H9 (cell line): Measurements from ENCODE around the gene NT5DC1. TPM values are rescaled to one million over a fixed set of nuclear protein-coding genes. Genes with fewer than 3 reads are reported as not detected.

Source experiments
- DNase-seq: peaks from one replicate; pipeline ENCODE4 v3.0.0-alpha.2; 2017
- H2AFZ ChIP-seq: one replicate; pipeline ENCODE4 v1.6.1; 2013; ENCODE audit warnings: mild to moderate bottlenecking, low read length, control low read depth, moderate library complexity
- H2AK5ac ChIP-seq: 2 replicates; pipeline ENCODE4 v1.6.1; 2013; ENCODE audit warnings: low read length, control low read depth, mixed read lengths; ENCODE audit not compliant: insufficient read length
- H2BK120ac ChIP-seq: one replicate; pipeline ENCODE4 v1.6.1; 2013; ENCODE audit warnings: low read depth, mild to moderate bottlenecking, low read length, control low read depth, inconsistent platforms; ENCODE audit not compliant: poor library complexity, severe bottlenecking
- H2BK12ac ChIP-seq: 2 replicates; pipeline ENCODE4 v1.6.1; 2013; ENCODE audit warnings: low read length, control low read depth, mixed read lengths, low read depth; ENCODE audit not compliant: insufficient read length
- H2BK15ac ChIP-seq: 2 replicates; pipeline ENCODE4 v1.6.1; 2013; ENCODE audit warnings: low read depth, low read length, control low read depth
- H2BK20ac ChIP-seq: one replicate; pipeline ENCODE4 v1.6.1; 2013; ENCODE audit warnings: low read depth, mild to moderate bottlenecking, low read length, control low read depth, inconsistent platforms; ENCODE audit not compliant: poor library complexity, severe bottlenecking
- H2BK5ac ChIP-seq: 2 replicates; pipeline ENCODE4 v1.6.1; 2013; ENCODE audit warnings: low read length, control low read depth, mixed read lengths; ENCODE audit not compliant: insufficient read length
- H3K14ac ChIP-seq: 2 replicates; pipeline ENCODE4 v1.6.1; 2013; ENCODE audit warnings: low read length, control low read depth; ENCODE audit not compliant: insufficient read depth
- H3K18ac ChIP-seq: 2 replicates; pipeline ENCODE4 v1.6.1; 2013; ENCODE audit warnings: low read depth, mild to moderate bottlenecking, mixed read lengths, low read length, control low read depth; ENCODE audit not compliant: insufficient read length
- H3K23ac ChIP-seq: 2 replicates; pipeline ENCODE4 v1.6.1; 2013; ENCODE audit warnings: low read length, control low read depth, mixed read lengths, low read depth; ENCODE audit not compliant: insufficient read length
- H3K23me2 ChIP-seq: 2 replicates; pipeline ENCODE4 v1.6.1; 2013; ENCODE audit warnings: low read depth, mild to moderate bottlenecking, mixed read lengths, low read length, control low read depth; ENCODE audit not compliant: insufficient read length, poor library complexity, severe bottlenecking
- H3K27ac ChIP-seq: 2 replicates; pipeline ENCODE4 v1.5.1; 2013; ENCODE audit warnings: low read length, control low read depth, mixed read lengths, low read depth; ENCODE audit not compliant: insufficient read length
- H3K27me3 ChIP-seq: 2 replicates; pipeline ENCODE4 v1.6.1; 2013; ENCODE audit warnings: low read length, control low read depth, inconsistent platforms; ENCODE audit not compliant: insufficient read depth
- H3K4ac ChIP-seq: 2 replicates; pipeline ENCODE4 v1.6.1; 2013; ENCODE audit warnings: low read depth, mild to moderate bottlenecking, control low read depth, inconsistent platforms, low read length, moderate library complexity
- H3K4me1 ChIP-seq: 2 replicates; pipeline ENCODE4 v1.6.1; 2013; ENCODE audit warnings: low read length, control low read depth, inconsistent platforms; ENCODE audit not compliant: insufficient read depth
- H3K4me2 ChIP-seq: 2 replicates; pipeline ENCODE4 v1.6.1; 2013; ENCODE audit warnings: low read length, control low read depth, mixed read lengths; ENCODE audit not compliant: insufficient read length, insufficient read depth
- H3K56ac ChIP-seq: 2 replicates; pipeline ENCODE4 v1.6.1; 2013; ENCODE audit warnings: low read depth, mild to moderate bottlenecking, mixed read lengths, low read length, control low read depth; ENCODE audit not compliant: insufficient read length
- H3K79me1 ChIP-seq: 2 replicates; pipeline ENCODE4 v1.6.1; 2013; ENCODE audit warnings: low read depth, mild to moderate bottlenecking, moderate library complexity, low read length, control low read depth, inconsistent platforms; ENCODE audit not compliant: insufficient read depth, poor library complexity, severe bottlenecking
- H3K79me2 ChIP-seq: 2 replicates; pipeline ENCODE4 v1.6.1; 2013; ENCODE audit warnings: low read length, control low read depth, inconsistent platforms; ENCODE audit not compliant: insufficient read depth
- H3K9ac ChIP-seq: 2 replicates; pipeline ENCODE4 v1.6.1; 2013; ENCODE audit warnings: low read length, control low read depth, mixed read lengths; ENCODE audit not compliant: insufficient read length; ENCODE audit errors: extremely low read depth
- H3K9me3 ChIP-seq: one replicate; pipeline ENCODE4 v1.6.1; 2013; ENCODE audit warnings: low read depth, low read length, inconsistent platforms; ENCODE audit not compliant: control insufficient read depth
- H3T11ph ChIP-seq: one replicate; pipeline ENCODE4 v1.6.1; 2013; ENCODE audit warnings: mild to moderate bottlenecking, low read length, control low read depth, inconsistent platforms
- H4K20me1 ChIP-seq: one replicate; pipeline ENCODE4 v1.6.1; 2013; ENCODE audit not compliant: control insufficient read depth, insufficient read length, insufficient read depth
- H4K5ac ChIP-seq: 2 replicates; pipeline ENCODE4 v1.6.1; 2013; ENCODE audit warnings: low read depth, mild to moderate bottlenecking, mixed read lengths, low read length, control low read depth; ENCODE audit not compliant: insufficient read length
- H4K8ac ChIP-seq: replicated peaks from 2 replicates; pipeline ENCODE4 v1.6.1; 2013; ENCODE audit warnings: low read length, control low read depth, mixed read lengths, low read depth; ENCODE audit not compliant: insufficient read length
- H4K91ac ChIP-seq: 2 replicates; pipeline ENCODE4 v1.6.1; 2013; ENCODE audit warnings: low read depth, mild to moderate bottlenecking, moderate library complexity, mixed read lengths, low read length, control low read depth; ENCODE audit not compliant: insufficient read length
- H3K27ac Mint-ChIP-seq, 3 experiments: 2 replicates in 2 of 3; 3 replicates in 1 of 3; pipeline ENCODE4 v1.8.0; 2020 to 2021; ENCODE audit warnings: mixed read lengths in 3 of 3, mild to moderate bottlenecking in 1 of 3, moderate library complexity in 1 of 3
- H3K27me3 Mint-ChIP-seq: 2 replicates; pipeline ENCODE4 v1.8.0; 2021; ENCODE audit warnings: low read depth, mild to moderate bottlenecking, moderate library complexity, mixed read lengths
- H3K36me3 Mint-ChIP-seq, 3 experiments: 2 replicates in 2 of 3; 3 replicates in 1 of 3; pipeline ENCODE4 v1.8.0; 2020 to 2021; ENCODE audit warnings: low read depth in 3 of 3, mixed read lengths in 3 of 3; ENCODE audit not compliant: insufficient read depth in 1 of 3
- H3K4me1 Mint-ChIP-seq, 2 experiments: 2 replicates each; pipeline ENCODE4 v1.8.0; 2020; ENCODE audit warnings: mixed read lengths in 2 of 2
- H3K4me3 Mint-ChIP-seq, 2 experiments: 2 replicates in 1 of 2; 3 replicates in 1 of 2; pipeline ENCODE4 v1.8.0; 2020 to 2021; ENCODE audit warnings: mild to moderate bottlenecking in 2 of 2, mixed read lengths in 2 of 2, moderate library complexity in 1 of 2
- H3K9me3 Mint-ChIP-seq, 2 experiments: 2 replicates in 1 of 2; 3 replicates in 1 of 2; pipeline ENCODE4 v1.8.0; 2020; ENCODE audit warnings: mild to moderate bottlenecking in 2 of 2, mixed read lengths in 2 of 2, moderate library complexity in 1 of 2
- WGBS: extraction: QIAGEN DNeasy Blood & Tissue Kit; methylation state at CpG from one replicate; pipeline ENCODE4 v1.1.7; 2013; ENCODE audit warnings: missing lambda C conversion rate, low lambda C conversion rate, mixed read lengths; ENCODE audit not compliant: insufficient read length; ENCODE audit errors: extremely low coverage; 5-methylcytosine and 5-hydroxymethylcytosine counted together
- total RNA-seq: library from RNA; stranded (reverse); gene quantifications from 2 replicates; pipeline ENCODE4 v1.2.1, GENCODE V29; 2021
- TF ChIP-seq, protein P1 (sequence below): fragments of 200-600 bp; sonication (generic); conservative IDR thresholded peaks from 3 replicates; pipeline ENCODE4 v1.8.0; 2021; ENCODE audit warnings: antibody characterized with exemption, mild to moderate bottlenecking

The NT5DC1 gene
- total RNA-seq, 1 experiment from 2014 or later, result 64.9 TPM

DNA sequence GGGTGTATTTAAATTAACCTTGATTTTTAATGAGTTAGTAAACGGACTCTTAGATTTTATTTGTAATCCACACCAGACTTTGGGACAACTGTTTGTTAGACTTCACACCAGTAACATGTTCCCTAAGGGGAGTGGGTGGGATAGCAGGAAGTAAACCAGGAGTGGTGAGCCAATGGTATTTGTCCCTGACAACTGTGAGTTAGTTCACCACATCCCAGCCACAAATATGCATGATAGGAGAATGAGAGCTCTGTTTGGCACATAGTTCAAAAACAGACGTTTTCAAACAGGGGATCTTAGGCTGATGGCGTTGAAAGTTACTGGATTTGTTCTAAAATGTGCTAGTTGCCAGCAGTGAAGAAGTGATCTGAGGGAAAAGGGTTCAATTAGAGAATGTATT is 44.0 kb downstream of the NT5DC1 start:
- H3K9ac ChIP-seq, result no peak overlapping the region
- no peak overlapping the region for H3K18ac ChIP-seq
- no peak overlapping the region; a peak in 2 of 7 replicates for H3K27ac Mint-ChIP-seq
- H2BK20ac ChIP-seq, result no peak overlapping the region
- H3K27me3 Mint-ChIP-seq, result no peaks in the 10 kb centered on the region
- H4K91ac ChIP-seq, result no peak overlapping the region
- no peaks in the 10 kb centered on the region for H3K27me3 ChIP-seq
- H4K20me1 ChIP-seq, result no peaks in the 10 kb centered on the region
- no peak overlapping the region for H2BK5ac ChIP-seq
- no CpG with 5 or more reads among the region's 3 CpGs for WGBS
- no peak overlapping the region for H3T11ph ChIP-seq
- H3K56ac ChIP-seq, result no peak overlapping the region
- no peak for DNase-seq
- no peak overlapping the region for H3K27ac ChIP-seq
- H2BK120ac ChIP-seq, result no peak overlapping the region
- H2AK5ac ChIP-seq, result peak overlapping the region; percentile 35
- no peak overlapping the region for H3K23ac ChIP-seq
- no peak overlapping the region for H3K14ac ChIP-seq
- no peak overlapping the region for H4K5ac ChIP-seq
- no peaks in the 10 kb centered on the region for H3K9me3 Mint-ChIP-seq
- H2AFZ ChIP-seq, result no peak overlapping the region
- no peaks in the 10 kb centered on the region for H3K79me2 ChIP-seq
- H2BK12ac ChIP-seq, result no peak overlapping the region
- no peak overlapping the region for H3K4ac ChIP-seq
- H3K9me3 ChIP-seq, result no peaks in the 10 kb centered on the region
- H3K36me3 Mint-ChIP-seq, result no peaks in the 10 kb centered on the region
- no peak overlapping the region for H4K8ac ChIP-seq
- H3K4me1 Mint-ChIP-seq, result peaks cover 11 to 13% of the 10 kb centered on the region in 2 experiments
- no peak overlapping the region for H2BK15ac ChIP-seq
- no peak overlapping the region for H3K4me2 ChIP-seq
- TF ChIP-seq, protein P1, sequence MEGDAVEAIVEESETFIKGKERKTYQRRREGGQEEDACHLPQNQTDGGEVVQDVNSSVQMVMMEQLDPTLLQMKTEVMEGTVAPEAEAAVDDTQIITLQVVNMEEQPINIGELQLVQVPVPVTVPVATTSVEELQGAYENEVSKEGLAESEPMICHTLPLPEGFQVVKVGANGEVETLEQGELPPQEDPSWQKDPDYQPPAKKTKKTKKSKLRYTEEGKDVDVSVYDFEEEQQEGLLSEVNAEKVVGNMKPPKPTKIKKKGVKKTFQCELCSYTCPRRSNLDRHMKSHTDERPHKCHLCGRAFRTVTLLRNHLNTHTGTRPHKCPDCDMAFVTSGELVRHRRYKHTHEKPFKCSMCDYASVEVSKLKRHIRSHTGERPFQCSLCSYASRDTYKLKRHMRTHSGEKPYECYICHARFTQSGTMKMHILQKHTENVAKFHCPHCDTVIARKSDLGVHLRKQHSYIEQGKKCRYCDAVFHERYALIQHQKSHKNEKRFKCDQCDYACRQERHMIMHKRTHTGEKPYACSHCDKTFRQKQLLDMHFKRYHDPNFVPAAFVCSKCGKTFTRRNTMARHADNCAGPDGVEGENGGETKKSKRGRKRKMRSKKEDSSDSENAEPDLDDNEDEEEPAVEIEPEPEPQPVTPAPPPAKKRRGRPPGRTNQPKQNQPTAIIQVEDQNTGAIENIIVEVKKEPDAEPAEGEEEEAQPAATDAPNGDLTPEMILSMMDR, result no peak
- H3K4me3 Mint-ChIP-seq, result no peak overlapping the region
- H3K4me1 ChIP-seq, result no peaks in the 10 kb centered on the region; the same call in 1 of the 2 replicates
- H3K79me1 ChIP-seq, result no peaks in the 10 kb centered on the region
- H3K23me2 ChIP-seq, result no peaks in the 10 kb centered on the region
